ENCODE measurements around the gene ASL.
"Not testable (repeated sequence)": the region's sequence is repeated elsewhere in the genome, so short reads cannot be mapped to it uniquely, and the experiment has no call there.

ASL gene

GRCh38 chr7:66125052-66125694 lies 49.6 kb downstream of the ASL start:
- TF ChIP-seq, protein P1, sequence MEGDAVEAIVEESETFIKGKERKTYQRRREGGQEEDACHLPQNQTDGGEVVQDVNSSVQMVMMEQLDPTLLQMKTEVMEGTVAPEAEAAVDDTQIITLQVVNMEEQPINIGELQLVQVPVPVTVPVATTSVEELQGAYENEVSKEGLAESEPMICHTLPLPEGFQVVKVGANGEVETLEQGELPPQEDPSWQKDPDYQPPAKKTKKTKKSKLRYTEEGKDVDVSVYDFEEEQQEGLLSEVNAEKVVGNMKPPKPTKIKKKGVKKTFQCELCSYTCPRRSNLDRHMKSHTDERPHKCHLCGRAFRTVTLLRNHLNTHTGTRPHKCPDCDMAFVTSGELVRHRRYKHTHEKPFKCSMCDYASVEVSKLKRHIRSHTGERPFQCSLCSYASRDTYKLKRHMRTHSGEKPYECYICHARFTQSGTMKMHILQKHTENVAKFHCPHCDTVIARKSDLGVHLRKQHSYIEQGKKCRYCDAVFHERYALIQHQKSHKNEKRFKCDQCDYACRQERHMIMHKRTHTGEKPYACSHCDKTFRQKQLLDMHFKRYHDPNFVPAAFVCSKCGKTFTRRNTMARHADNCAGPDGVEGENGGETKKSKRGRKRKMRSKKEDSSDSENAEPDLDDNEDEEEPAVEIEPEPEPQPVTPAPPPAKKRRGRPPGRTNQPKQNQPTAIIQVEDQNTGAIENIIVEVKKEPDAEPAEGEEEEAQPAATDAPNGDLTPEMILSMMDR (IDR thresholded peaks at IDR 0.05; ENCODE audit: borderline replicate concordance, control extremely low read depth, extremely low read depth, insufficient read depth, missing control alignments), result no peak
- no peak for DNase-seq (ENCODE audit: low spot score)
- in situ Hi-C loops (cut with MboI; ENCODE audit: low sequenced_read_pairs, unreplicated experiment), result no loop called here

GRCh38 chr7:66125781-66126352 lies 50.2 kb downstream of the ASL start:
- DNase-seq (ENCODE audit: low spot score); in situ Hi-C loops (cut with MboI; ENCODE audit: low sequenced_read_pairs, unreplicated experiment): not testable (repeated sequence)

DNA sequence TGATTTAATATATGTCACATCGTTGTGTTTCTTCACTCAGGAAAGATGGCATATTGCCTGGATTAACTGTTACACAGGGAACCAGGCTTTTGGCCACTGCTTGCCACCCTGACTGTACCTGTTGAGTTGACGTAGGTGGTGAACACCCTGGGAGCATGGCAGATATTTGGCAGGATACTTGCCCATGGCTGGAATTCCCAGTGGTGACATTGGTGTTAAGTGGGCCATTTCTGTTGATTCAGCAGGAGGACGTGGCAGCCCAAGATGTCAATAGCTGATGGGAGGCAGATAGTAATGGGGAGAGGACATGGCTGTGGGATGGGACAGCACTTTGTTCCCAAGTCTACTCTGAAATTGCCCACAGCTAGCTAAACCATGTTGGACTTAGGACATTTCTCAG lies 51.6 kb downstream of the ASL start:
- DNase-seq (ENCODE audit: low spot score); in situ Hi-C loops (cut with MboI; ENCODE audit: low sequenced_read_pairs, unreplicated experiment): not testable (repeated sequence)

DNA sequence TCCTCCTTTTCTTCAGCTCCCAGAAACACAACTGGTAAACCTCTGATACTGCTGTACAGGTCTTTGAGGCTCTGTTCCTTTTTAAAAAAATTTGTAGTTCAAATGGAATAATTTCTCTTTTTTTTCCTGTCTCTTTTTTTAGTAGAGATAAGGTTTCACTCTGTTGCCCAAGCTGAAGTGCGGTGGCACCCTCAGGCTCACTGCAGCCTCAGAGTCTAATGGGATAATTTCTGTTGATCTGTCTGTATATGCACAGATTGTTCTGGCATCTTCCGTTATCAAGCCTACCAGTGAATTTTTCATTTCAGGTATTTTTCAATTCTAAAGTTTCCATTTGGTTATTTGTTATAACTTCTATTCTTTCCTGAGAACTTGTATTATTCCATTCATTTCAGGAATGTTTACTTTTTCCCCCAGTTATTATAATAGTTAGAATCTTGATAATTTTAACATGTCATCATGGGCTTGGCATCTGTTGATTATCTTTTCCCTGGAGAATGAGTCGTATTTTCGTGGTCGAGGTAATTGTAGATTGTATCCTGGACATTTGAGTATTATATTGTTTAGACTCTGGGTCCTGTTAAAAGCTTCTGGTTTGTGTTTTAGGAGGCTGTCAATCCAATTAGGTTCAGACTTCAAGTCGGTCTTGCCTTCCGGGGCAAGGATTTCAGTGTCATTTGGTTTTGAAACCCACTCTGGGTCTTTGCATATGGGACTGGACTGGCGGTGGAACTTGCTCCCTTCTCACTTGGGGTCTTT lies 63.6 kb downstream of the ASL start:
- DNase-seq (ENCODE audit: low spot score), result no peak
- in situ Hi-C loops (cut with MboI; ENCODE audit: low sequenced_read_pairs, unreplicated experiment), result no loop called here
- TF ChIP-seq, protein P1 (IDR thresholded peaks at IDR 0.05; ENCODE audit: borderline replicate concordance, control extremely low read depth, extremely low read depth, insufficient read depth, missing control alignments), result no peak

DNA sequence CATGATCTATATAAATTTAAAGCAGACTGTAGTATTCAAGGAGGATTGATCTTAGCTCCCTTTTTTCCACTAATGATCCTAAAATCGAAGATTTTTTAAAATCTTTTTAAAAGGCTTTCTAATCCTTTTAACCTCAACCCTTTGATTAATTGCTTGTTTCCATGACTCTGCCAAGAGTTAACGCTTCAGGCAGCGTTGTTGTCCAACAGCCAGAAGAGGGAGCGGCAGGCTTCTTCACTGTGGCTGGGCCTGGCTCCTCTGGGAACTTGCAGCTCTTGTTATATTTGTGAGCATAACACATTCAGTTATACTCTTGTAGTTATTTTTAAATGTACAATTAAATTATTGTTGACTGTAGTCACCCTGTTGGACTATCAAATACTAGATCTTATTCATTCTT lies 65.3 kb downstream of the ASL start:
- in situ Hi-C loops (cut with MboI; ENCODE audit: low sequenced_read_pairs, unreplicated experiment), result no loop called here
- TF ChIP-seq, protein P1 (IDR thresholded peaks at IDR 0.05; ENCODE audit: borderline replicate concordance, control extremely low read depth, extremely low read depth, insufficient read depth, missing control alignments), result no peak
- DNase-seq (ENCODE audit: low spot score), result no peak

- in situ Hi-C loops (cut with MboI; ENCODE audit: low sequenced_read_pairs, unreplicated experiment), result no loop called here
- DNase-seq (ENCODE audit: low spot score), result no peak
- TF ChIP-seq, protein P1 (IDR thresholded peaks at IDR 0.05; ENCODE audit: borderline replicate concordance, control extremely low read depth, extremely low read depth, insufficient read depth, missing control alignments), result no peak
Observed at GRCh38 chr7:66142334-66142733, 66.7 kb downstream of the ASL start.

- TF ChIP-seq, protein P1 (IDR thresholded peaks at IDR 0.05; ENCODE audit: borderline replicate concordance, control extremely low read depth, extremely low read depth, insufficient read depth, missing control alignments), result no peak
- in situ Hi-C loops (cut with MboI; ENCODE audit: low sequenced_read_pairs, unreplicated experiment), result no loop called here
- DNase-seq (ENCODE audit: low spot score), result no peak
Observed at GRCh38 chr7:66142996-66143395, 67.4 kb downstream of the ASL start.

Measured in GM13976 (cell line).